K562 (cell line): Measurements from ENCODE around the gene TRIP10. TPM values are rescaled to one million over a fixed set of nuclear protein-coding genes. Genes with fewer than 3 reads are reported as not detected.

ENCODE experiments used
- BRCA1 ChIP-seq, 2 experiments: fragments of 450-650 bp in 1 of 2; sonication (generic) in 1 of 2; formaldehyde crosslinking in 1 of 2; IDR thresholded peaks; 2 replicates each; pipeline versions ENCODE4 v1.5.0 to v1.6.1; 2017 to 2020; ENCODE audit warnings: mild to moderate bottlenecking in 1 of 2, missing genetic modification reagents in 1 of 2
- CBFB ChIP-seq: sonication (generic); formaldehyde crosslinking; IDR thresholded peaks from 2 replicates; pipeline ENCODE4 v1.4.0; 2020; ENCODE audit warnings: mild to moderate bottlenecking, missing genetic modification reagents
- GATAD2B ChIP-seq: fragments of 450-650 bp; IDR thresholded peaks from 2 replicates; pipeline ENCODE4 v1.6.1; 2017; ENCODE audit warnings: mild to moderate bottlenecking, borderline replicate concordance
- HNRNPLL ChIP-seq: fragments of 200-400 bp; formaldehyde crosslinking; IDR thresholded peaks from 2 replicates; pipeline ENCODE4 v1.6.1; 2017; ENCODE audit warnings: low read length, low read depth, mild to moderate bottlenecking; ENCODE audit not compliant: poor library complexity, severe bottlenecking
- PHF8 ChIP-seq: fragments of 200-600 bp; sonication (generic); IDR thresholded peaks from 2 replicates; pipeline ENCODE4 v1.6.1; 2012; ENCODE audit warnings: mixed run types, mild to moderate bottlenecking, inconsistent platforms, low read length, moderate library complexity, borderline replicate concordance
- ZNF830 ChIP-seq: fragments of 250-450 bp; sonication (Bioruptor Pico); IDR thresholded peaks from 2 replicates; pipeline ENCODE4 v1.5.0; 2021; ENCODE audit warnings: mild to moderate bottlenecking
- polyA plus RNA-seq, 8 experiments: library from polyadenylated mRNA; depleted of rRNA in 4 of 8; stranded (reverse) in 5 of 8; unstranded in 3 of 8; fragments of >200 nt; fragmentation: Nextera tagmentation in 2 of 8; fragmentation: Illumina TruSeq in 1 of 8; extraction: Ambion mirVana in 2 of 8; extraction: Trizol in 1 of 8; gene quantifications; 2 replicates each; pipeline versions ENCODE4 v1.2.1 to v1.2.3, GENCODE V29; 2011 to 2014; ENCODE audit warnings: inconsistent platforms in 1 of 8, missing spikeins in 1 of 8
- total RNA-seq, 7 experiments: library from RNA; depleted of rRNA in 6 of 7; stranded (reverse); fragments of >200 nt in 6 of 7; fragmentation: Illumina TruSeq in 2 of 7; extraction: Trizol in 2 of 7; gene quantifications; 2 replicates each; pipeline versions ENCODE4 v1.2.1 to v1.2.3, GENCODE V29; 2011 to 2021; ENCODE audit warnings: low replicate concordance in 1 of 7
- TF ChIP-seq, protein P1 (sequence below), 2 experiments: fragments of 450-650 bp in 1 of 2; IDR thresholded peaks; 2 replicates each; pipeline ENCODE4 v1.6.1; 2011 to 2017; ENCODE audit warnings: low read depth in 2 of 2, antibody characterized with exemption in 1 of 2, borderline replicate concordance in 1 of 2, low read length in 1 of 2, mild to moderate bottlenecking in 1 of 2, mixed read lengths in 1 of 2; ENCODE audit not compliant: control insufficient read depth in 1 of 2
- TF ChIP-seq, protein P2 (sequence below): IDR thresholded peaks from 3 replicates; pipeline ENCODE4 v1.6.1; 2011; ENCODE audit warnings: borderline replicate concordance, mild to moderate bottlenecking; ENCODE audit not compliant: insufficient read length, insufficient read depth
- TF ChIP-seq, protein P3 (sequence below): sonication (generic); formaldehyde crosslinking; IDR thresholded peaks from 2 replicates; pipeline ENCODE4 v1.8.0; 2022; ENCODE audit warnings: mild to moderate bottlenecking, missing genetic modification reagents
- TF ChIP-seq, protein P4 (sequence below), 2 experiments: fragments of 150-350 bp in 1 of 2; IDR thresholded peaks; 2 replicates each; pipeline ENCODE4 v1.6.1; 2012 to 2016; ENCODE audit warnings: low read depth in 2 of 2, low read length in 2 of 2, mild to moderate bottlenecking in 1 of 2, moderate library complexity in 1 of 2
- TF ChIP-seq, protein P5 (sequence below): fragments of 450-650 bp; IDR thresholded peaks from one replicate; pipeline ENCODE4 v1.6.1; 2018; ENCODE audit warnings: mild to moderate bottlenecking, moderate library complexity; ENCODE audit not compliant: partially characterized antibody
- TF ChIP-seq, protein P6 (sequence below): fragments of 450-650 bp; IDR thresholded peaks from 2 replicates; pipeline ENCODE4 v1.7.0; 2016; ENCODE audit warnings: borderline replicate concordance

Gene TRIP10
- total and polyA plus RNA-seq, 9 of the 15 experiments (the other 6 are each of a cell fraction or from before 2014, with no cell fraction given): 1.2 to 66.8 (median 36.1) TPM

DNA sequence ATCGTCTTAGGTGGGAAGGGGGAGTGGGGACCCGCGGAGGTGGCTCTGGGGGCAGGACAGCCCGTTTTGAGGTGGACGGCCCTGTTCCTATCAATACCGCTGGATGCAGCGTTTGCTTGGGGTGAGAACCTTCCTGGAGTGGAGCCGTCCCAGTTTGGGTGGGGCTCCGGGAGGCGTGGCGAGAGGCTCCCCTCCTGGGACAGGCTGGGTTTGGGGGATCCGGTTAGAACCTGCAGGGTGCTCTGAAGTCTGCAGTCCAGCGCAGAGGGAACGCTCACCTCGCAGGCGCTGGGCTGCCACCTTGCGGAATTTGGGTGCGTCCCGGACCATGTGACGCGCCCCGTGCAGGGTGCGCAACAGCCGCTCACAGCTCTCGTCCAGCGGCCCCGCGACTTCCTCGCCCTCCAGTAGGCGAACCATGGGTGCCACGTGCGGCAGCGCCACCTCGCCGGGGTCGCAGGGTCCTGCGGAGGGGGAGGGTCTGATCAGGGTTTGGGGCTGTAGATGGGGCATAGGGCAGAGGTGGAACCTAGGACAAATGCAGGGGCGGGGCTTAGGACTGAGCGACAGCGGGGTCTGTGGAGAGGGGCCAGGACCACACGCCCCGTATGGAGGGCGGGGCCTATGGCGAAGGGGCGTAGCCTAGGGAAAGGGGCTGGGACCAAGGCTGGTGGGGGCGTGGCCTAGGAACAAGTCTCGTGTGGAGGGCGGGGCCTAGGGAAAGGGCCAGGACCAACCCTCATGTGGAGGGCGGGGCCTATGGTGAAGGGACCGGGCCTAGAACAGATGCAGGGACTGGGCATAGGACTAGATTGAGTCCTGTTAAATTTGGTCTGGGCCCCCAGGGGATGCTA is 13.9 kb downstream of the TRIP10 start (continued):
- TF ChIP-seq, protein P1, sequence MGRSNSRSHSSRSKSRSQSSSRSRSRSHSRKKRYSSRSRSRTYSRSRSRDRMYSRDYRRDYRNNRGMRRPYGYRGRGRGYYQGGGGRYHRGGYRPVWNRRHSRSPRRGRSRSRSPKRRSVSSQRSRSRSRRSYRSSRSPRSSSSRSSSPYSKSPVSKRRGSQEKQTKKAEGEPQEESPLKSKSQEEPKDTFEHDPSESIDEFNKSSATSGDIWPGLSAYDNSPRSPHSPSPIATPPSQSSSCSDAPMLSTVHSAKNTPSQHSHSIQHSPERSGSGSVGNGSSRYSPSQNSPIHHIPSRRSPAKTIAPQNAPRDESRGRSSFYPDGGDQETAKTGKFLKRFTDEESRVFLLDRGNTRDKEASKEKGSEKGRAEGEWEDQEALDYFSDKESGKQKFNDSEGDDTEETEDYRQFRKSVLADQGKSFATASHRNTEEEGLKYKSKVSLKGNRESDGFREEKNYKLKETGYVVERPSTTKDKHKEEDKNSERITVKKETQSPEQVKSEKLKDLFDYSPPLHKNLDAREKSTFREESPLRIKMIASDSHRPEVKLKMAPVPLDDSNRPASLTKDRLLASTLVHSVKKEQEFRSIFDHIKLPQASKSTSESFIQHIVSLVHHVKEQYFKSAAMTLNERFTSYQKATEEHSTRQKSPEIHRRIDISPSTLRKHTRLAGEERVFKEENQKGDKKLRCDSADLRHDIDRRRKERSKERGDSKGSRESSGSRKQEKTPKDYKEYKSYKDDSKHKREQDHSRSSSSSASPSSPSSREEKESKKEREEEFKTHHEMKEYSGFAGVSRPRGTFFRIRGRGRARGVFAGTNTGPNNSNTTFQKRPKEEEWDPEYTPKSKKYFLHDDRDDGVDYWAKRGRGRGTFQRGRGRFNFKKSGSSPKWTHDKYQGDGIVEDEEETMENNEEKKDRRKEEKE (IDR thresholded peaks at IDR 0.05; ENCODE audit: borderline replicate concordance in 1 of 2, control insufficient read depth in 1 of 2, low read depth in 2 of 2, low read length in 1 of 2): peak in 1 of 2 experiments; percentile 52; a peak in 1 of 4 replicates
- TF ChIP-seq CBFB (CRISPR knock-in tag): no peak; the same call in 1 of the 2 replicates
- TF ChIP-seq BRCA1 (IDR thresholded peaks at IDR 0.05): no peak
- no peak for TF ChIP-seq BRCA1 (CRISPR knock-in tag; IDR thresholded peaks at IDR 0.05)
- TF ChIP-seq, protein P2, sequence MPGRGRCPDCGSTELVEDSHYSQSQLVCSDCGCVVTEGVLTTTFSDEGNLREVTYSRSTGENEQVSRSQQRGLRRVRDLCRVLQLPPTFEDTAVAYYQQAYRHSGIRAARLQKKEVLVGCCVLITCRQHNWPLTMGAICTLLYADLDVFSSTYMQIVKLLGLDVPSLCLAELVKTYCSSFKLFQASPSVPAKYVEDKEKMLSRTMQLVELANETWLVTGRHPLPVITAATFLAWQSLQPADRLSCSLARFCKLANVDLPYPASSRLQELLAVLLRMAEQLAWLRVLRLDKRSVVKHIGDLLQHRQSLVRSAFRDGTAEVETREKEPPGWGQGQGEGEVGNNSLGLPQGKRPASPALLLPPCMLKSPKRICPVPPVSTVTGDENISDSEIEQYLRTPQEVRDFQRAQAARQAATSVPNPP: no peak
- TF ChIP-seq, protein P3, sequence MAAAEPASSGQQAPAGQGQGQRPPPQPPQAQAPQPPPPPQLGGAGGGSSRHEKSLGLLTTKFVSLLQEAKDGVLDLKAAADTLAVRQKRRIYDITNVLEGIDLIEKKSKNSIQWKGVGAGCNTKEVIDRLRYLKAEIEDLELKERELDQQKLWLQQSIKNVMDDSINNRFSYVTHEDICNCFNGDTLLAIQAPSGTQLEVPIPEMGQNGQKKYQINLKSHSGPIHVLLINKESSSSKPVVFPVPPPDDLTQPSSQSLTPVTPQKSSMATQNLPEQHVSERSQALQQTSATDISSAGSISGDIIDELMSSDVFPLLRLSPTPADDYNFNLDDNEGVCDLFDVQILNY (CRISPR knock-in tag): no peak; the same call in 1 of the 2 replicates
- TF ChIP-seq, protein P4, sequence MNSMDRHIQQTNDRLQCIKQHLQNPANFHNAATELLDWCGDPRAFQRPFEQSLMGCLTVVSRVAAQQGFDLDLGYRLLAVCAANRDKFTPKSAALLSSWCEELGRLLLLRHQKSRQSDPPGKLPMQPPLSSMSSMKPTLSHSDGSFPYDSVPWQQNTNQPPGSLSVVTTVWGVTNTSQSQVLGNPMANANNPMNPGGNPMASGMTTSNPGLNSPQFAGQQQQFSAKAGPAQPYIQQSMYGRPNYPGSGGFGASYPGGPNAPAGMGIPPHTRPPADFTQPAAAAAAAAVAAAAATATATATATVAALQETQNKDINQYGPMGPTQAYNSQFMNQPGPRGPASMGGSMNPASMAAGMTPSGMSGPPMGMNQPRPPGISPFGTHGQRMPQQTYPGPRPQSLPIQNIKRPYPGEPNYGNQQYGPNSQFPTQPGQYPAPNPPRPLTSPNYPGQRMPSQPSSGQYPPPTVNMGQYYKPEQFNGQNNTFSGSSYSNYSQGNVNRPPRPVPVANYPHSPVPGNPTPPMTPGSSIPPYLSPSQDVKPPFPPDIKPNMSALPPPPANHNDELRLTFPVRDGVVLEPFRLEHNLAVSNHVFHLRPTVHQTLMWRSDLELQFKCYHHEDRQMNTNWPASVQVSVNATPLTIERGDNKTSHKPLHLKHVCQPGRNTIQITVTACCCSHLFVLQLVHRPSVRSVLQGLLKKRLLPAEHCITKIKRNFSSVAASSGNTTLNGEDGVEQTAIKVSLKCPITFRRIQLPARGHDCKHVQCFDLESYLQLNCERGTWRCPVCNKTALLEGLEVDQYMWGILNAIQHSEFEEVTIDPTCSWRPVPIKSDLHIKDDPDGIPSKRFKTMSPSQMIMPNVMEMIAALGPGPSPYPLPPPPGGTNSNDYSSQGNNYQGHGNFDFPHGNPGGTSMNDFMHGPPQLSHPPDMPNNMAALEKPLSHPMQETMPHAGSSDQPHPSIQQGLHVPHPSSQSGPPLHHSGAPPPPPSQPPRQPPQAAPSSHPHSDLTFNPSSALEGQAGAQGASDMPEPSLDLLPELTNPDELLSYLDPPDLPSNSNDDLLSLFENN (IDR thresholded peaks at IDR 0.05; ENCODE audit: low read depth in 2 of 2, low read length in 2 of 2): no peak
- no peak for TF ChIP-seq GATAD2B
- TF ChIP-seq, protein P5, sequence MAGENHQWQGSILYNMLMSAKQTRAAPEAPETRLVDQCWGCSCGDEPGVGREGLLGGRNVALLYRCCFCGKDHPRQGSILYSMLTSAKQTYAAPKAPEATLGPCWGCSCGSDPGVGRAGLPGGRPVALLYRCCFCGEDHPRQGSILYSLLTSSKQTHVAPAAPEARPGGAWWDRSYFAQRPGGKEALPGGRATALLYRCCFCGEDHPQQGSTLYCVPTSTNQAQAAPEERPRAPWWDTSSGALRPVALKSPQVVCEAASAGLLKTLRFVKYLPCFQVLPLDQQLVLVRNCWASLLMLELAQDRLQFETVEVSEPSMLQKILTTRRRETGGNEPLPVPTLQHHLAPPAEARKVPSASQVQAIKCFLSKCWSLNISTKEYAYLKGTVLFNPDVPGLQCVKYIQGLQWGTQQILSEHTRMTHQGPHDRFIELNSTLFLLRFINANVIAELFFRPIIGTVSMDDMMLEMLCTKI: no peak
- TF ChIP-seq, protein P6, sequence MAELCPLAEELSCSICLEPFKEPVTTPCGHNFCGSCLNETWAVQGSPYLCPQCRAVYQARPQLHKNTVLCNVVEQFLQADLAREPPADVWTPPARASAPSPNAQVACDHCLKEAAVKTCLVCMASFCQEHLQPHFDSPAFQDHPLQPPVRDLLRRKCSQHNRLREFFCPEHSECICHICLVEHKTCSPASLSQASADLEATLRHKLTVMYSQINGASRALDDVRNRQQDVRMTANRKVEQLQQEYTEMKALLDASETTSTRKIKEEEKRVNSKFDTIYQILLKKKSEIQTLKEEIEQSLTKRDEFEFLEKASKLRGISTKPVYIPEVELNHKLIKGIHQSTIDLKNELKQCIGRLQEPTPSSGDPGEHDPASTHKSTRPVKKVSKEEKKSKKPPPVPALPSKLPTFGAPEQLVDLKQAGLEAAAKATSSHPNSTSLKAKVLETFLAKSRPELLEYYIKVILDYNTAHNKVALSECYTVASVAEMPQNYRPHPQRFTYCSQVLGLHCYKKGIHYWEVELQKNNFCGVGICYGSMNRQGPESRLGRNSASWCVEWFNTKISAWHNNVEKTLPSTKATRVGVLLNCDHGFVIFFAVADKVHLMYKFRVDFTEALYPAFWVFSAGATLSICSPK: no peak
- peak; percentile 85 for TF ChIP-seq HNRNPLL
- TF ChIP-seq ZNF830 (CRISPR knock-in tag): no peak
- peak; percentile 57; the same call in 1 of the 2 replicates for TF ChIP-seq PHF8
